CD4-positive, CD25-positive, alpha-beta regulatory T cell (primary cell): ENCODE data around the gene COL6A3. TPM values are rescaled to one million over a fixed set of nuclear protein-coding genes. Genes with fewer than 3 reads are reported as not detected.

Experiments used
- ATAC-seq, 2 donors: fragments of 150-1000 bp; cut with Tn5 transposase; one replicate each; pipeline ENCODE4 v1.10.0; 2021; ENCODE audit warnings: low read depth in 2 of 2, moderate number of reproducible peaks in 2 of 2, moderate library complexity in 1 of 2
- DNase-seq, 3 donors: peaks; one replicate each; pipeline versions ENCODE4 v3.0.0 to v3.0.0-alpha.2; 2012 to 2022; ENCODE audit warnings: mixed read lengths in 1 of 3
- H3K27ac ChIP-seq: one replicate; pipeline ENCODE4 v1.7.0; 2013; ENCODE audit warnings: mild to moderate bottlenecking, low read length; ENCODE audit not compliant: insufficient read depth, poor library complexity, severe bottlenecking
- H3K27me3 ChIP-seq: one replicate; pipeline ENCODE4 v1.7.0; 2013; ENCODE audit warnings: low read length; ENCODE audit not compliant: control insufficient read depth, insufficient read depth
- H3K36me3 ChIP-seq: one replicate; pipeline ENCODE4 v1.7.0; 2013; ENCODE audit warnings: mild to moderate bottlenecking, low read length, moderate library complexity; ENCODE audit not compliant: control insufficient read depth, insufficient read depth
- H3K4me1 ChIP-seq: 2 replicates; pipeline ENCODE4 v1.7.0; 2013; ENCODE audit warnings: mild to moderate bottlenecking, low read length; ENCODE audit not compliant: insufficient read depth, control insufficient read depth, poor library complexity, severe bottlenecking
- H3K4me3 ChIP-seq: one replicate; pipeline ENCODE4 v1.7.0; 2013; ENCODE audit warnings: low read depth, mild to moderate bottlenecking, low read length, moderate library complexity
- H3K9me3 ChIP-seq, 2 experiments: 1 replicate in 1 of 2; 2 replicates in 1 of 2; pipeline ENCODE4 v1.7.0; 2013; ENCODE audit warnings: low read length in 2 of 2, mild to moderate bottlenecking in 1 of 2, moderate library complexity in 1 of 2; ENCODE audit not compliant: control insufficient read depth in 2 of 2
- H3K27ac Mint-ChIP-seq, 3 donors: one replicate each; pipeline ENCODE4 v1.8.0; 2020 to 2022; ENCODE audit warnings: mild to moderate bottlenecking in 3 of 3, mixed read lengths in 3 of 3, moderate library complexity in 2 of 3
- H3K27me3 Mint-ChIP-seq: one replicate; pipeline ENCODE4 v1.8.0; 2022; ENCODE audit warnings: mild to moderate bottlenecking, mixed read lengths
- H3K36me3 Mint-ChIP-seq: one replicate; pipeline ENCODE4 v1.8.0; 2020; ENCODE audit warnings: mixed read lengths
- H3K4me1 Mint-ChIP-seq, 4 donors: one replicate each; pipeline ENCODE4 v1.8.0; 2020 to 2022; ENCODE audit warnings: mixed read lengths in 4 of 4, mild to moderate bottlenecking in 1 of 4
- H3K4me3 Mint-ChIP-seq, 4 donors: one replicate each; pipeline ENCODE4 v1.8.0; 2020 to 2022; ENCODE audit warnings: mild to moderate bottlenecking in 4 of 4, mixed read lengths in 4 of 4, moderate library complexity in 3 of 4
- H3K9me3 Mint-ChIP-seq, 7 donors: one replicate each; pipeline ENCODE4 v1.8.0; 2020 to 2022; ENCODE audit warnings: mixed read lengths in 7 of 7, mild to moderate bottlenecking in 3 of 7, moderate library complexity in 2 of 7
- polyA plus RNA-seq, 4 donors: library from polyadenylated mRNA; unstranded; fragments of 300-500 nt; fragmentation: Illumina TruSeq; gene quantifications; one replicate each; pipeline ENCODE4 v1.2.3, GENCODE V29; 2021
- total RNA-seq: library from RNA; stranded (reverse); gene quantifications from one replicate; pipeline ENCODE4 v1.2.3, GENCODE V29; 2022

The COL6A3 gene
- total and polyA plus RNA-seq, 5 donors from 2014 or later, result 0.18 to 3.4 (median 0.82) TPM

DNA sequence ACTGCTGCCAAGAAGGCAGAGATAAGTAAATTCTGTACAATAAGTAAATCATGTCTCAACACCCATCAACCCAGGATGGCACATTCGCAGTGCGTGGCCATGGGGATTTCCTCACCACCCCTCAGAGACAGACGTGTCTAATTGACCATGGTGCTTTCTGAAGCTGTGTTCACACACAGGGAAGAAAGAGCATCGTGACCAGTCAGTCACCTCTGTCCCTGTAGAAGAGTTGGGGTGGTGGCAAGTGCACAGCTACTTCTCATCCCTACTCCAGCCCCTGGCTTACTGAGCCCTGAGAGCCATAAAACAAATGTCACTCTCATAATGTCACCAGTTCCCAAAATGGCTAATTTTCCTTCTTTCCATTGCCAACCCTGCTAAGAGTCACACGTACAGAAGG, 41.8 kb upstream of the COL6A3 start:
- no peak overlapping the region for H3K4me3 ChIP-seq
- H3K4me1 ChIP-seq, result no peaks in the 10 kb centered on the region
- no peaks in the 10 kb centered on the region for H3K27me3 ChIP-seq
- Mint-ChIP-seq H3K27ac (no peak overlapping the region), H3K9me3 (peaks cover 0 to 5% (median 0%) of the 10 kb centered on the region in 7 donors), H3K4me3 (no peak overlapping the region), H3K4me1 (peaks cover 0 to 8% (median 3%) of the 10 kb centered on the region in 4 donors), H3K36me3 (no peaks in the 10 kb centered on the region), H3K27me3 (no peaks in the 10 kb centered on the region)
- no peaks in the 10 kb centered on the region for H3K9me3 ChIP-seq
- ATAC-seq (no peak), DNase-seq (no peak)
- no peak overlapping the region for H3K27ac ChIP-seq
- H3K36me3 ChIP-seq, result no peaks in the 10 kb centered on the region

GRCh38 chr2:237453671-237454070, 39.7 kb upstream of the COL6A3 start:
- no peak overlapping the region for H3K27ac Mint-ChIP-seq
- DNase-seq, result no peak
- H3K27me3 ChIP-seq, result no peaks in the 10 kb centered on the region
- H3K4me1 Mint-ChIP-seq, result peaks cover 0 to 11% (median 1%) of the 10 kb centered on the region in 4 donors
- no peak overlapping the region for H3K4me3 Mint-ChIP-seq
- H3K27ac ChIP-seq, result no peak overlapping the region
- H3K9me3 Mint-ChIP-seq, result peaks cover 0 to 5% (median 1%) of the 10 kb centered on the region in 7 donors
- H3K9me3 ChIP-seq, result no peaks in the 10 kb centered on the region
- H3K4me1 ChIP-seq, result no peaks in the 10 kb centered on the region
- H3K36me3 Mint-ChIP-seq, result no peaks in the 10 kb centered on the region
- no peak for ATAC-seq
- no peak overlapping the region for H3K4me3 ChIP-seq
- no peaks in the 10 kb centered on the region for H3K36me3 ChIP-seq
- H3K27me3 Mint-ChIP-seq, result no peaks in the 10 kb centered on the region

DNA sequence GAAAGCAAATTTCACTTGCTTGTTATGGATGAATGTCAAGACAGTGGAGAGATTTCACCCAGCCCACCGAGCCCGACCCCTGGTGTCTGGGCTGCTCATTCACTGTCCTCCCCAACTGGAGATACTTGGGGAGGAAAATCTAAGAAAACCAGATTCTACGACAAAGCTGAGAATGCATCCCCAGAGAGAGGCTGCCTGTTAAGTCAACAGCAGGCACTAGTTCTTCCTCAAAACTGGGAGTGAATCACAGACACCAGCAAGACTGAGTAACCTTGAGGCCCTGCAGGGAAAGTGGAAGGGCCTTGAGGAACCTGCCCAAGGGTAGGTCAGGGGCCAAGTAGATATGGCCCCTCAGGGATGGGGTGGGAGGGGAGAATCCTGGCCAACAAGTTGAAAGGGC, 38.9 kb upstream of the COL6A3 start:
- Mint-ChIP-seq H3K4me3 (no peak overlapping the region), H3K9me3 (peaks cover 0 to 5% (median 0%) of the 10 kb centered on the region in 7 donors), H3K27me3 (no peaks in the 10 kb centered on the region), H3K4me1 (peaks cover 0 to 5% (median 1%) of the 10 kb centered on the region in 4 donors), H3K27ac (no peak overlapping the region), H3K36me3 (no peaks in the 10 kb centered on the region)
- DNase-seq, result no peak
- H3K4me3 ChIP-seq, result no peak overlapping the region
- H3K4me1 ChIP-seq, result no peaks in the 10 kb centered on the region
- no peaks in the 10 kb centered on the region for H3K9me3 ChIP-seq
- no peaks in the 10 kb centered on the region for H3K36me3 ChIP-seq
- H3K27ac ChIP-seq, result no peak overlapping the region
- H3K27me3 ChIP-seq, result no peaks in the 10 kb centered on the region
- ATAC-seq, result no peak

DNA sequence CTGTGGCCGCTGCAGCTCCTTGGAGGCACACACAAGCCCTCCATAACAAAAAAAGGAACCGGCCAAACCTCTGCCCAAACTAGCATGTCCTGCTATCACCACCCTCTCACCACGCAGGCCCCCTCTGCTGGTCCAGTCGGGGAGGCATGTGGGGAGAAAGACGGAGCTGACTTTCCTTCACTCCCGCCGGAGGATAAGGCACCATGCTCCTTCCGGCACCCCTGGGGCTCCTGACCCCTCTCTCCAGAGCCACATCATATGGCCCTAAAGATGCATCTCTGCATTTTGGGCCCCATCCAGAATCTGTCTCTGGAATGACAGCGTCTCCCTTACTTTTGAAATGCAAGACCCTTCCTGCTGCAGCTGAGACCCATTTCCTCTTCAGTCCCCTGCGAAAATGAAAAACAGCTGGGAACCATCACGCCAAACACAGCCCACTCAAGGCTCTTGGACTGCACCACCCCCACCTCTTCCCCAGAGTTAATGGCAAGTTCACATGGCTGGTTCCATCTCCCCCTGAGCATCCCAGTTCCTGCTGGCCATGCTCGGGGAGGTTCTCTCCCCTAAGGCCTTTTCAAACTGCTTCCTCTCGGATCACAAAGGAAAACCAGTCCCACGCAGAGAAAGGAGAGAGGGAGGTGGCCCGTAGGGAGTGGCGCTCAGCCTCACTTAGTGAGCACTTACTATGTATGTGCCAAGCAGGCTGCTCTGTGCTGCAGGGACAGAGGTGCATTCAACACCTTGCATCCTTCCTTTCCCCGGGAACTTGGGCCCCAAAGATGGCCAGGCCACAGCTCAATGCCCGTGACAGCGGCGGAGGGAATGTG, 37.9 kb upstream of the COL6A3 start:
- Histone ChIP-seq H3K4me1 (no peaks in the 10 kb centered on the region), H3K27ac (no peak overlapping the region), H3K9me3 (no peaks in the 10 kb centered on the region), H3K4me3 (no peak overlapping the region), H3K36me3 (no peaks in the 10 kb centered on the region), H3K27me3 (no peaks in the 10 kb centered on the region)
- Mint-ChIP-seq H3K4me3 (no peak overlapping the region), H3K4me1 (peaks cover 0 to 5% (median 1%) of the 10 kb centered on the region in 4 donors), H3K27me3 (no peaks in the 10 kb centered on the region), H3K36me3 (no peaks in the 10 kb centered on the region), H3K9me3 (peaks cover 0 to 5% (median 0%) of the 10 kb centered on the region in 7 donors), H3K27ac (no peak overlapping the region)
- DNase-seq, result no peak
- ATAC-seq, result no peak

- Histone ChIP-seq H3K27me3 (no peaks in the 10 kb centered on the region), H3K4me1 (no peaks in the 10 kb centered on the region), H3K4me3 (no peak overlapping the region), H3K9me3 (no peaks in the 10 kb centered on the region), H3K27ac (no peak overlapping the region), H3K36me3 (no peaks in the 10 kb centered on the region)
- Mint-ChIP-seq H3K4me1 (peaks cover 0 to 5% (median 1%) of the 10 kb centered on the region in 4 donors), H3K9me3 (peaks cover 0 to 5% (median 0%) of the 10 kb centered on the region in 7 donors), H3K27me3 (no peaks in the 10 kb centered on the region), H3K36me3 (no peaks in the 10 kb centered on the region), H3K27ac (no peak overlapping the region), H3K4me3 (no peak overlapping the region)
- no peak for DNase-seq
- ATAC-seq, result no peak
These were observed 36.6 kb upstream of the COL6A3 start for GRCh38 chr2:237450583-237450982.

DNA sequence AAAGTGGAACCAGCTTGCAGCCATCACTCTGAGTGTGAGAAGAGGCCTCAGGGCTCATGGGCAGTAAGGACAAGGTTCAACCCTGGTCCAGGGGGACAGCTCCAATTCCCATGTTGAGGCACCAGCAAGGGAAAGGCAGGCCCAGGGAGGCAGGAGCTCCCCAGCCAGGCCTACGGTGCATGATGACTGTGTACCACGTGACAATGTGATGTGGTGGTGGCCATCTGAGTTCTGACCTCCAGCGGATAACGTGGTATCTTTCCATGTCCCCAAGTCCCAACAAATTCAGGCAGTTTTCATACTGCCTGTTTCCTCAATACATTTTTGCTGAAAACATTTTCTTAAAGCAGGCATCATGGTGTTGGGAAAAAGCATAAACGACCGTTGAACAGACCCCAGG, 36.1 kb upstream of the COL6A3 start:
- H3K9me3 ChIP-seq, result no peaks in the 10 kb centered on the region
- H3K4me1 ChIP-seq, result no peaks in the 10 kb centered on the region
- Mint-ChIP-seq H3K27me3 (no peaks in the 10 kb centered on the region), H3K9me3 (peaks cover 0 to 5% (median 0%) of the 10 kb centered on the region in 7 donors), H3K4me1 (peaks cover 0 to 5% (median 2%) of the 10 kb centered on the region in 4 donors), H3K4me3 (no peak overlapping the region), H3K36me3 (no peaks in the 10 kb centered on the region), H3K27ac (peak overlapping the region in 1 of 3 donors; percentile 55)
- H3K4me3 ChIP-seq, result no peak overlapping the region
- no peak overlapping the region for H3K27ac ChIP-seq
- no peaks in the 10 kb centered on the region for H3K36me3 ChIP-seq
- ATAC-seq (no peak), DNase-seq (no peak)
- H3K27me3 ChIP-seq, result no peaks in the 10 kb centered on the region

GRCh38 chr2:237449193-237449881, 35.4 kb upstream of the COL6A3 start:
- DNase-seq, result no peak
- Histone ChIP-seq H3K27ac (no peak overlapping the region), H3K27me3 (no peaks in the 10 kb centered on the region), H3K4me1 (no peaks in the 10 kb centered on the region), H3K9me3 (no peaks in the 10 kb centered on the region), H3K36me3 (no peaks in the 10 kb centered on the region), H3K4me3 (no peak overlapping the region)
- no peak for ATAC-seq
- no peaks in the 10 kb centered on the region for H3K36me3 Mint-ChIP-seq
- no peaks in the 10 kb centered on the region for H3K27me3 Mint-ChIP-seq
- no peak overlapping the region for H3K4me3 Mint-ChIP-seq
- peaks cover 0 to 5% (median 2%) of the 10 kb centered on the region in 4 donors for H3K4me1 Mint-ChIP-seq
- H3K27ac Mint-ChIP-seq, result peak overlapping the region in 1 of 3 donors; percentile 55
- H3K9me3 Mint-ChIP-seq, result peaks cover 0 to 5% (median 0%) of the 10 kb centered on the region in 7 donors
